HG03095 (cell line): ENCODE measurements around the gene SIGLEC6.

Experiments used
- ATAC-seq: cut with Tn5 transposase; IDR thresholded peaks from one replicate; pipeline ENCODE4 v1.9.1; 2021; ENCODE audit warnings: moderate library complexity; ENCODE audit not compliant: unreplicated experiment

SIGLEC6 gene

DNA sequence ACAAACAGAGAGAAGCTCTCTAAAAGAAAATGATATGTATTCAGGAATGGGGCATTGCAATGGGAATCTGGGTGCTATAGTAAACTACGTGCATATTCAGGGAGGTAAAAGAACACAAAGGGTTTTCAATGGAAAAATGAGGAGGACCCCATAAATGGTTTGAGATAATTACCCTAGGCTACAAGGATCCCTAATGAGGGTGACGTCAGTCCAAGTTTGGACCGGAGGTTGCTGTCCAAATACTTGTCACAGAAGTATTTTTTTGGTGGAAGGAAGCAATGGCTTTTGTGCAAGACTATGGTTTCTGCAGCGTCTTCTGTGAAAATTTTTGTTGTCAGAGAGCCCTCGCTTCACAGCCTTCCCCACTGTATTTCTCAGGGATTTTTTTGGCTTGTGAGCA is 54.1 kb downstream of the SIGLEC6 start:
- ATAC-seq: no peak

DNA sequence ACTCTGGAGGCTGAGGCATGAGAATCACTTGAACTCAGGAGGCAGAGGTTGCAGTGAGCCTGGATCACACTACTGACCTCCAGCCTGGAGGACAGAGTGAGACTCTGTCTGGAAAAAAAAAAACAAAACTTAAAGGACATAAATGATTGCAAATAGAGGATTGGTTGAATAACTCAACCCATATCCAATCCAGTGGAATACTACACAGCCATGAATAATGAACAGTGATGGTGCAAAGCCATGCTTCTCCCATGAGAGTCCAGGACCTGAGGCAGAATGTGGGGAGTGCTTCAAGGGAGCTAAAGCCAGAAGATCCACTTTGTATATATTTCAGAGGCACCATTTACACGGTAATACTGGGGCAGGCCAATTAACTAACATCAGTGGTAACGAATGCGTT is 55.3 kb downstream of the SIGLEC6 start:
- no peak for ATAC-seq

DNA sequence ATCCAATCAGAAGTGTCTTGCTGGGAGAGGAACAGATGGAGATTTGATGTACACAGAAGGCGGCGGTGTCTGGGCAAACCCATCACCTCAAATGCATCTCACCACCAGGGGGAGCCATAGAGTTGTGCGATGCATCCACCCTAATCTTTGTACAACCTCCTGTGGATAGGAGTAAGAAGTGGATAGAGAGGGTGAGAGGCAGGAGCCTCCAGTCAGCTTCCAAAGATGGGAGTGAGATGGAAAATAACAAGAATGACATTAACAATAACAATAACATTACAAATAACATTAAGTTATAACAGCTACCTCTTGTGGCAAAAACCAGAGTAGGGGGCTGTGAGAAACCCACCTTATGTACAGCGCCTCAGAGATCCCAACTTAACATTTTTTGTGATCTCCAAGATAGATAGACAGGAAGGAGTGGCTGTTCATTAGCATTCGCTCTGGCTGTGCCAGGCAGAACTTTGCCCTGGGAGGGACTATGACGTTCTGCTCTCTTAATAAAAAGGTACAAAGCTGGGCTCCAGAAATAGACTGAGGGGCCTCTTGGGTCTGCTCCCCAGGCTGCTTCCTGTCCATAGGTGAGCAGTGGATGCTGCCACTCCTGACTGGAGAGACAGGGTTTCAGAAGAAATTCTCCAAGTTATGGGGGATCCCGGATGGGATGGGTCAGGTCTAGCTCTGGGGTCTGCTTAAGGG is 58.3 kb downstream of the SIGLEC6 start:
- ATAC-seq: no peak

DNA sequence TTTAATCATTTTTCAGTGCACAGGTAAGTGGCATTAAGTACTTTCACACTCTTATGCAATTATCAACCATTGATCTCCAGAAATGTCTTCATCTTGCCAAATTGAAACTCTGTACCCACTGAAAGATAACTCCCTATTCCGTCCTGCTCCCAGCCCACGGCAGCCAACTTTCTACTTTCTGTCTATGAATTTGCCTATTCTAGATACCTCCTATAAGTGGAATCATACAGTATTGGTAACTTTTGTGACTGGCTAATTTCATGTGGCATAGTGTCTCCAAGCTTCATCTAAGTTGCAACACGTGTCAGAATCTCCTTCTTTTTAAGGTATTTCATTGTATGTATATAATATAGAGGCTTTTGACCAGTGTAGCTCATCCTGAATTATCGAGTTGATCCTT is 58.9 kb downstream of the SIGLEC6 start:
- ATAC-seq: no peak

DNA sequence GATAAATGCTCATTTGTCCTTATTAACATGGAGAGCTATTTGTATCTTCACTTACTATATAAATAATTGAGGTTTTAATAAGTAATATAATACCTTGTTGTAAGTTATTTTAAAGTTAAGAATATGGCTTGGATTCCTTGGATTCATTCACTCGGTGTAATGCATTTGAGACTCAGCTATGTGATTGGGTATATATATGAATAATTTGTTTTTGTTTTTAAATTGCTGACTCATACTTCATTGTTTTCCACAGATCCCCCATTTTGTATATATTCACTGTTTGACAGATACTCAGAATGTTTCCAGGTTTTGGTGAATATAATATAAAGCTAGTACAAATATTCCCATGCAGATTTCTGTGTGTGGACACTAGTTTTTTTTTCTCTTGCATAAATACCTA is 59.9 kb downstream of the SIGLEC6 start:
- no peak for ATAC-seq

DNA sequence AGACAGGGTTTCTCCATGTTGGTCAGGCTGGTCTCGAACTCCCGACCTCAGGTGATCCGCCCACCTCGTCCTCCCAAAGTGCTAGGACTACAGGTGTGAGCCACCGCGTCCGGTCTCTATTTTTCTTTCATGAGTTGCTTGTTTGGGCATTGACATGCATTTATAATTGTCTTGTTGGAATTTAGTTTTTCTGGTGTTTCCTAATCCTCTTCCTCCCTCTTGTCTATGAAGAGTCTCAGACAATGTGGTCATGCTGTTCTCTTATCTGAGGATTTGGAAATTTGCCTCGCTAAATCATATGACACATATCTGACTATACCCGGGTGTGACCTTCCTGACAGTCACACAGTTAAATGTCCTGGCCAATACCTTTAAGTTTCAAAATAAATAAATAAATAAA is 60.5 kb downstream of the SIGLEC6 start:
- ATAC-seq: no peak

DNA sequence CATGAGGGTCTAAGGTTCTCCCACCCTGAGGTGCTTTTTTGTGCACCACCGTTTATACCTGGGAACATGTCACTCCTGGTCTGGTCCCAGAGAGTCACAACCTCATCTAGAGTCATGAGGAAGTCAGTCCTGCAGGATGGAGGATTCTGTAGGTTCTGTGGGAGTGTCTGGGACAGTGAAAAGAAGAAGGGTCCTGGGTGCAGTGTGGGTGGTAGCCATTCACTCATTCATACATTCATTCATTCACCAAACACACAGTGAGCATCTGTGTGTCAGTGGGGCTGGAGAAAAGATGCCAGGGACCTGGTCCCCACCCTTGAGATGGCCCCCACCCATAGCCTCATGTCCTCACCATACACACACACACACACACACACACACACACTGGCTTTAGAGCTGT is 61.8 kb downstream of the SIGLEC6 start:
- ATAC-seq: no peak

DNA sequence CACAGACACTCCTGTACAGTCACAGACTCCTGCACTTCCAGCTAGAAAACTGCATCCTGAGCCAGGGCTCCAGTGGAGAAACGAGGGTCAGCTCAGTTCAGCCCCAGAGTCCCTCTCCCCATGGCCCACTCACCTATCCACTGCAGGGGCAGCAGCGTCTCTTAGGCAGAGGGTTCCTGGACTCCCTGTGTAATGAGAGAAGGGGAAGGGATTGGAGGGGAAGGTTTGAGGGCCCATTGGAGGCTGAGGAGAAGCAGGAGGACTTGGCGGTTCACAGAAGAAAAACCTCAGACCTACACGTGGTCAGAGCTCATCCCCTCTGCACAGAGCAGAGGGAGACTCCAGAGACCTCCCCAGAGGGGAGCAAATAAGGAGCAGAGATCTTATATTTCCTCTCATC is 62.3 kb downstream of the SIGLEC6 start:
- ATAC-seq: no peak

DNA sequence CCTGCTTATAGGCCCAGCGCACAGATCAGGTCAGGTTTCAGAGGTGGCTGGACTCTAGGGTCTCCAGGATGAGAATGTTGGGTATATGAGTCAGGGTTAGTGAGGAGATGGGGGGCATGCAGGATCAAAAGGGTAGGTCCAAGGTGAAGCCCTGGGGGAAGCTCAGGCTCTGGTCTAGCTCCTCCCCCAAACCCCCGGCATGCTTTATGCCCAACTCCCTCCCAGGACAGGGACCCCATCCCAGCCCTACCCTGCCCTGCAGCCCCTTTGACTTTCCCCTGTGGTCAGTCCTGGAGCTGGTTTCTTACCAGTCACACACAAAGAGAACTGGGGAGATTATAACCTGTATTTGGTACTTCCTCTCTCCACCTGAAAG is 62.9 kb downstream of the SIGLEC6 start:
- ATAC-seq: no peak

DNA sequence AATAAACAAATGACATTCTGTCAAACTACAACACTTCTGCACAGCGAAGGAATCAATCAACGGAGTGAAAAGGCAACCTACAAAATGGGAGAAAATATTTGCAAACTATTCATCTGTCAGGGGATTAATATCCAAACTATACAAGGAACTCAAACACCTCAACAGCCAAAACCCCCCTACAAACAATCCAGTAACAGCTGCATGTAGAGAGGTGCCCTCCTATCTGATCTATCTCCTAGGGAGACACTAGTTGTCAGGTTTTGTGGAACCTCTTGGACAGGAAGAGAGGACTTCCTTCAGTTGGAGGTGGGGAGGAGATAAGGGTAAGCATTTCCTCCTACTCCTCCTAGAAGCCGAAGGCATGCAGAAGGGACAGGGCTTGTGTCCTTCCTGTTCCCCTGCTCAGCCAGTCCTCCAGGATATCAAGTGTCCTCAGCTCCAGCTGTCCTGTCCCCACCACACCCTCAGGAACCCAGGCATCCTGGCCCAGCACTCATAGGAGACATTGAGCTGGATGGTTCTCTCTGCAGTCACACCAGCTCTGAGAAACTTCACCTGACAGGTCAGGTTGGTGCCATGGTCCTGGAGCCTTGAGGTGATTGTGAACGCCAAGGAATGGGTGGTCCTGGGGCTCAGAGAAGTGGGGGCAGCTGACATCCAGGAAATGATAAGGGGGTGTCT is 63.5 kb downstream of the SIGLEC6 start:
- no peak for ATAC-seq
